ENCODE data around the gene TMEM121.
"Not testable (repeated sequence)": the region's sequence is repeated elsewhere in the genome, so short reads cannot be mapped to it uniquely, and the experiment has no call there.

The TMEM121 gene

DNA sequence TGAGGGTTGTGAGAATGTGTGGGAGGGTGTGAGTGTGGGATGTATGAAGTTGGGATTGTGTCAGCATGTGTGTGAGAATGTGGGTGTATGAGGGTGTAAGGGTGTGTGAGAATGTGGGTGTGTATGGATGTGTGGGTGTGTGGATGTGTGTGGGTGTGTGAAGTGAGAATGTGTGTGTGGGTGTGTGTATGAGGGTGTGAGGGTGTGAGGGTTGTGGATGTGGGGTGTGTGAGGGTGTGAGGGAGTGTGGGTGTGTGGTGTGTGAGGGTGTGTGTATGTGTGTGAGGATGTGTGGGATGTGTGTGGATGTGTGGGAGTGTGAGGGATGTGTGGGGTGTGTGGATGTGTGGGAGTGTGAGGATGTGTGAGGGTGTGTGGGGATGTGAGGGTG lies 37.0 kb downstream of the TMEM121 start:
- peaks cover 40% of the 10 kb centered on the region for H3K79me2 ChIP-seq (ENCODE audit: low read length)
- H3K4me3 ChIP-seq (ENCODE audit: low read length), result peak overlapping the region; percentile 69
- H3K27me3 ChIP-seq (ENCODE audit: low read depth, low read length), result no peaks in the 10 kb centered on the region
- peak overlapping the region; percentile 98 for H3K27ac ChIP-seq (ENCODE audit: low read length)
- H2AFZ ChIP-seq (ENCODE audit: low read depth, low read length), result no peak overlapping the region
- peak overlapping the region; percentile 83 for H3K4me2 ChIP-seq (ENCODE audit: low read length)
- H3K4me1 ChIP-seq (ENCODE audit: low read length), result peaks cover 67% of the 10 kb centered on the region
- no peaks in the 10 kb centered on the region for H3K36me3 ChIP-seq (replicated peaks; ENCODE audit: low read depth, low read length)
- peak overlapping the region; percentile 96 for H3K9ac ChIP-seq (ENCODE audit: low read length)
- peaks cover 3% of the 10 kb centered on the region; the same call in 1 of the 2 replicates for H3K9me3 ChIP-seq (ENCODE audit: insufficient read depth, low read length)
- no peaks in the 10 kb centered on the region for H4K20me1 ChIP-seq (ENCODE audit: insufficient read depth, low read length)
- TF ChIP-seq, protein P1, sequence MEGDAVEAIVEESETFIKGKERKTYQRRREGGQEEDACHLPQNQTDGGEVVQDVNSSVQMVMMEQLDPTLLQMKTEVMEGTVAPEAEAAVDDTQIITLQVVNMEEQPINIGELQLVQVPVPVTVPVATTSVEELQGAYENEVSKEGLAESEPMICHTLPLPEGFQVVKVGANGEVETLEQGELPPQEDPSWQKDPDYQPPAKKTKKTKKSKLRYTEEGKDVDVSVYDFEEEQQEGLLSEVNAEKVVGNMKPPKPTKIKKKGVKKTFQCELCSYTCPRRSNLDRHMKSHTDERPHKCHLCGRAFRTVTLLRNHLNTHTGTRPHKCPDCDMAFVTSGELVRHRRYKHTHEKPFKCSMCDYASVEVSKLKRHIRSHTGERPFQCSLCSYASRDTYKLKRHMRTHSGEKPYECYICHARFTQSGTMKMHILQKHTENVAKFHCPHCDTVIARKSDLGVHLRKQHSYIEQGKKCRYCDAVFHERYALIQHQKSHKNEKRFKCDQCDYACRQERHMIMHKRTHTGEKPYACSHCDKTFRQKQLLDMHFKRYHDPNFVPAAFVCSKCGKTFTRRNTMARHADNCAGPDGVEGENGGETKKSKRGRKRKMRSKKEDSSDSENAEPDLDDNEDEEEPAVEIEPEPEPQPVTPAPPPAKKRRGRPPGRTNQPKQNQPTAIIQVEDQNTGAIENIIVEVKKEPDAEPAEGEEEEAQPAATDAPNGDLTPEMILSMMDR (IDR thresholded peaks at IDR 0.05; ENCODE audit: low read depth, low read length), result no peak
- no peak for TF ChIP-seq EZH2phosphoT487 (IDR thresholded peaks at IDR 0.05; ENCODE audit: low read depth)

DNA sequence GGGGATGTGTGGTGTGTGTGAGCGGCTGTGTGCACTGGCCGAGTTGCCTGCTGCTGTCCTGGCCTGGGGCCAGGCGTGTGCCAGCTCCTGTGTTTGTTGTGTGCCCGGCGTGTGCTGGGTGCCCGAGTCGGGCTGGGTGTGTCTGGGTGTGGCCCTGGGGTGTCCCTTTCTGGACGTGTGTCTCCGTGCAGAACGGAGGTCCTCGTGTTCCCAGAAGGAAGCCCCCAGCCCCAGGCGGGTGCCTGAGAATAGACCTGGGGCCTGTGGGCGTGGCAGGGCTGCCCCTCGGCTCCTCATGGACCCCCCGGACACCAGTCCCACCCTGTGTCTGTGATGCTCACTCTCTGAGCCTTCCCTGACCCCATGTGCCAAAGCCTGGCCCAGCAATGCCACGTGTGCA lies 38.2 kb downstream of the TMEM121 start:
- Histone ChIP-seq H3K4me1 (ENCODE audit: low read length) (peaks cover 72% of the 10 kb centered on the region), H3K9ac (ENCODE audit: low read length) (peak overlapping the region; percentile 96; the same call in 1 of the 2 replicates), H3K4me2 (ENCODE audit: low read length) (peak overlapping the region; percentile 83), H3K27ac (ENCODE audit: low read length) (peak overlapping the region; percentile 98), H3K4me3 (ENCODE audit: low read length) (peak overlapping the region; percentile 69; the same call in 1 of the 2 replicates), H3K79me2 (ENCODE audit: low read length) (peaks cover 45% of the 10 kb centered on the region)
- H3K36me3 ChIP-seq (replicated peaks; ENCODE audit: low read depth, low read length); H3K9me3 ChIP-seq (ENCODE audit: insufficient read depth, low read length); H2AFZ ChIP-seq (ENCODE audit: low read depth, low read length); H3K27me3 ChIP-seq (ENCODE audit: low read depth, low read length); H4K20me1 ChIP-seq (ENCODE audit: insufficient read depth, low read length): not testable (repeated sequence)

DNA sequence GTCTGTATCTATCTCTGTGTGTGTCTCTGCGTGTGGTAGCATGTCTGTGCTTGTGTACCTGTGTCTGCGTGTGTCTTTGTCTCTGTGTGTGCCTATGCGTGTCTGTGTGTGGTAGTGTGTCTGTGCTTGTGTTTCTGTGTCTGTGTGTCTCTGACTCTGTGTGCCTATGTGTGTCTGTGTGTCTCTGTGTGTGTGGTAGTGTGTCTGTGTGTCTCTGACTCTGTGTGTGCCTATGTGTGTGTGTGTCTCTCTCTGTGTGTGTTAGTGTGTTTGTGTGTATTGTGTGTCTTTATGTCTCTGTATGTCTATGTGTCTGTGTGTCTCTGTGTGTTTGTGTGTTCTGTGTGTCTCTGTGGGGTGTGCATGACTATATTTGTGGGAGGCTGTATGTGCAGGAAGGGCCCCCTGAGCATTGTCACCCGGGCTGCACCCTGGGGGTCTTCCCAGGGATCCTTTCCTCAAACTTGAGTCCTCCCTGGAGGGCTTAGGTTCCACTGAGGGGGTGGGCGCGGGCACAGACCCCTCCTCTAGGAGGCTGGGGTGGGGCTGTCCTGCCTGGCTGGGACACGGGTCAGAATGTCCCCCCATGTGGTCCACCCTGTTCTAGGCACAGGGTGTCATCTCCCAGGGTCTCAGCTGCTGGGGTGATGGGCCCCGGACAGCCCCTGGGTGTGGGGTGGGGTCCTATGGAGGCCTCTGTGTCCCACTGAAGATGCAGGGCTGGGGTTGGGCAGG lies 39.0 kb downstream of the TMEM121 start:
- Histone ChIP-seq H3K4me3 (ENCODE audit: low read length) (peak overlapping the region; percentile 44; the same call in 1 of the 2 replicates), H3K4me2 (ENCODE audit: low read length) (peak overlapping the region; percentile 73), H3K4me1 (ENCODE audit: low read length) (peaks cover 81% of the 10 kb centered on the region), H3K27ac (ENCODE audit: low read length) (peak overlapping the region; percentile 98), H3K79me2 (ENCODE audit: low read length) (peaks cover 53% of the 10 kb centered on the region), H3K9ac (ENCODE audit: low read length) (peak overlapping the region; percentile 98), H3K36me3 (replicated peaks; ENCODE audit: low read depth, low read length) (peaks cover 11% of the 10 kb centered on the region)
- not testable (repeated sequence) for H3K9me3 ChIP-seq (ENCODE audit: insufficient read depth, low read length); H4K20me1 ChIP-seq (ENCODE audit: insufficient read depth, low read length); H3K27me3 ChIP-seq (ENCODE audit: low read depth, low read length); H2AFZ ChIP-seq (ENCODE audit: low read depth, low read length)

DNA sequence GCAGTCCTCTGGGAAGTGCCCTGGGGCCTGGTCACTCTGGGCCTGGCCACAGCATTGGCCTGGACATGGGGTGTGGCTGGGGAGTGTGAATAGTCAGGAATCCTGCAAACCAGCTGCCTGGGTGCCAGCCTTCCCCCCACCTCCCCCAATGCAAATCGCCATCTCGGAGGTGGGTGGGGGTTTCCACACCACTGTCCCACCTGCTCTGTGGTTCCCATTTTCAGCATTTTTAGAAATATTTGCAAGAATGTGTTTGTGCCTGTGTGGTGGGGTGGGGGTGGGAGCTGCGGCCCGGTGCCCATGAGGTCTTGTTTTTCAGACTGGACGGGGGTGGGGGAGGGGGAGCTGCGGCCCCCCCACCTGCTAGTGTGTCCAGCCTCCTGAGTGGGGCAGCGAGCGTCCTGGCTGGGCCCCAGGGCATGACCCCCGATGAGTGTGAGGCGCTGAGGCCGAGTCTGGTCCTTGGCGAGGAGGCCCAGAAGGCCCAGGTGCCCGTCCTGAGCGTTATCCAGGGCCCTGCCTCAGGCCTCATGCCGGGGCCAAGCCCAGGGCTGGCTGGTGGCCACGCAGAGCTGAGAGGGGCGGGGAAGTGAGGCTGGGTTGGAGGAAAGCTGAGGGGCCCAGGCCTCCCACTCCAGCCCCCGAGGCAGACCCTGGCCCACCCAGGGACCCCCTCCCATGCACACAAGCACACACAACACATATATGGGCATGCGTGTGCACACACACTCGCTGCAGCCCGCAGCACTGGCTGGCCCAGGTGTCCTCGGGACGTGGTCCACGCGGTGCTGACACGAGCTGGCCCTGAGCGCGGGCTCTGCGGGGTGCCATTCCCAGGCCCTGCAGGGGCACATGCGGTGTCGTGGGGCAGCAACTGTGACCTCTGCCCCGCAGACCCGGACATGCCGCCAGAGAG lies 40.1 kb downstream of the TMEM121 start:
- not testable (repeated sequence) for H2AFZ ChIP-seq (ENCODE audit: low read depth, low read length); H3K4me3 ChIP-seq (ENCODE audit: low read length); H3K27me3 ChIP-seq (ENCODE audit: low read depth, low read length); H3K9me3 ChIP-seq (ENCODE audit: insufficient read depth, low read length); H4K20me1 ChIP-seq (ENCODE audit: insufficient read depth, low read length); H3K4me2 ChIP-seq (ENCODE audit: low read length)
- Histone ChIP-seq H3K36me3 (replicated peaks; ENCODE audit: low read depth, low read length) (peaks cover 14% of the 10 kb centered on the region), H3K4me1 (ENCODE audit: low read length) (peaks cover 89% of the 10 kb centered on the region), H3K27ac (ENCODE audit: low read length) (peak overlapping the region; percentile 99), H3K79me2 (ENCODE audit: low read length) (peaks cover 62% of the 10 kb centered on the region), H3K9ac (ENCODE audit: low read length) (peak overlapping the region; percentile 63)

DNA sequence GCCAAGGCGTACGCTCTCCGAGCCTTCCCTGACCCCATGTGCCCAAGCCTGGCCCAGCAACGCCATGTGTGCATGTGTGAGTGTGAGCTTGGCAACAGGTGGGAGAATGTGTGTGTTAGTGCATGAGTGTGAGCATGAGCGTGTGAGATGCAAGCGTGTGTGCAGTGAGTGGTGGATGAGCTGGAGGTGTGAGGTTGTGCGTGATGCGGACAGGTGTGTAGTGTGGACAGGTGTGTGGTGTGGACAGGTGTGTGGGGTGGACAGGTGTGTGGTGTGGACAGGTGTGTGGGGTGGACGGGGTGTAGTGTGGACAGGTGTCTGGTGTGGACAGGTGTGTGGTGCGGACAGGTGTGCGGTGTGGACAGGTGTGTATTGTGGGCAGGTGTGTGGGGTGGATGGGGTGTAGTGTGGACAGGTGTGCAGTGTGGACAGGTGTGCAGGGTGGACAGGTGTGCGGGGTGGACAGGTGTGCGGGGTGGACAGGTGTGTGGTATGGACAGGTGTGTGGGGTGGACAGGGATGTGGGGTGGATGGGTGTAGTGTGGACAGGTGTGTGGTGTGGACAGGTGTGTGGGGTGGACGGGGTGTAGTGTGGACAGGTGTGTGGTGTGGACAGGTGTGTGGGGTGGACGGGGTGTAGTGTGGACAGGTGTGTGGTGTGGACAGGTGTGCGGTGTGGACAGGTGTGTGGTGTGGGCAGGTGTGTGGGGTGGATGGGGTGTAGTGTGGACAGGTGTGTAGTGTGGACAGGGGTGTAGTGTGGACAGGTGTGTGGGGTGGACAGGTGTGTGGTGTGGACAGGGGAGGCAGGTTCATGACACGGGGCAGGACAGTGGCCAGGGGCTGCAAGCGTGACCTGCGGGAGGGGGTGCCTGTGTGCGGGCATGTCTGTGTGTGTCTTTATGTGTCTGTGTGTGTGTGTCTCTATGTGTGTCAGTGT lies 41.1 kb downstream of the TMEM121 start:
- H3K79me2 ChIP-seq (ENCODE audit: low read length), result peaks cover 61% of the 10 kb centered on the region
- peaks cover 90% of the 10 kb centered on the region for H3K4me1 ChIP-seq (ENCODE audit: low read length)
- peaks cover 14% of the 10 kb centered on the region for H3K36me3 ChIP-seq (replicated peaks; ENCODE audit: low read depth, low read length)
- peak overlapping the region; percentile 63 for H3K9ac ChIP-seq (ENCODE audit: low read length)
- not testable (repeated sequence) for H3K4me2 ChIP-seq (ENCODE audit: low read length); H3K9me3 ChIP-seq (ENCODE audit: insufficient read depth, low read length); H3K4me3 ChIP-seq (ENCODE audit: low read length); H3K27me3 ChIP-seq (ENCODE audit: low read depth, low read length); H4K20me1 ChIP-seq (ENCODE audit: insufficient read depth, low read length); H2AFZ ChIP-seq (ENCODE audit: low read depth, low read length)
- H3K27ac ChIP-seq (ENCODE audit: low read length), result peak overlapping the region; percentile 99

DNA sequence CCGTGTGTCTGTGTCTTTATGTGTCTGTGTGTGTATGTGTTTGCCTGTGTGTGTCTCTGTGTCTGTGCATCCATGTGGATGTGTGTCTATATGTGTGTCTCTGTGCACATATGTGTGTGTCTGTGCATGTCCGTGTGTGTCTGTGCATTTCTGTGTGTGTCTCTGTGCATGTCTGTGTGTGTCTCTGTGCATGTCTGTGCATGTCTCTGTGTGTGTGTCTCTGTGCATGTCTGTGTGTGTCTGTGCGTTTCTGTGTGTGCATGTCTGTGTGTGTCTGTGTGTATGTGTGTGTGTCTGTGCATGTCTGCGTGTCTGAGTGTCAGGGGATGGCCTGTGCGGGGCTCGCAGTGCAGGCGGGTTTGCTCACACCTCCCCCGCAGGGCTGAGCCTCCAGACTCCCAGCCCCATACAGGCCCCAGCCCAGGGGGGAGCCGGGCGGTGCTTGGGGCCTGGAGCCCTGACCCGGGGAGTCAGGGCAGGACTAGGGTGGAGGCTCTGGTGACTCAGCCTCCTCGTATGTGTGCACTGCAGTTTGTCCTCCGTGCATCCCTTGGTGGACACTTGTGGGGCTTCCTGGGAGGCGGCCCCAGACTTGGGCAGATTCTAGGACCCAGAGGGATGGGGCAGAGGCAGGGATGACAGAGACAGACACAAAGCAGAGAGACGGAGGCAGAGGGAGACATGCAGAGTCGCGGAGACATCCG lies 41.9 kb downstream of the TMEM121 start:
- Histone ChIP-seq H3K36me3 (replicated peaks; ENCODE audit: low read depth, low read length) (peaks cover 14% of the 10 kb centered on the region), H3K4me2 (ENCODE audit: low read length) (peak overlapping the region; percentile 29; the same call in 1 of the 2 replicates), H3K4me1 (ENCODE audit: low read length) (peaks cover 87% of the 10 kb centered on the region), H3K9ac (ENCODE audit: low read length) (peak overlapping the region; percentile 83; the same call in 1 of the 2 replicates), H3K27ac (ENCODE audit: low read length) (peak overlapping the region; percentile 99), H3K79me2 (ENCODE audit: low read length) (peaks cover 54% of the 10 kb centered on the region)
- H3K27me3 ChIP-seq (ENCODE audit: low read depth, low read length); H3K4me3 ChIP-seq (ENCODE audit: low read length); H2AFZ ChIP-seq (ENCODE audit: low read depth, low read length); H4K20me1 ChIP-seq (ENCODE audit: insufficient read depth, low read length); H3K9me3 ChIP-seq (ENCODE audit: insufficient read depth, low read length): not testable (repeated sequence)

Data from OCI-LY3 (cell line).